NT2/D1 (cell line): ENCODE measurements around the gene PRELID3B.

ENCODE experiments used
- SUZ12 ChIP-seq: IDR thresholded peaks from 2 replicates; pipeline ENCODE4 v1.6.1; 2011; ENCODE audit not compliant: insufficient read length, insufficient read depth; ENCODE audit errors: extremely low read depth
- ZNF274 ChIP-seq: IDR thresholded peaks from 2 replicates; pipeline ENCODE4 v1.6.1; 2011; ENCODE audit warnings: mild to moderate bottlenecking, low read depth, low read length

- TF ChIP-seq SUZ12 (no peak), ZNF274 (no peak)
Observed at GRCh38 chr20:59013031-59013951, 29.3 kb downstream of the PRELID3B start.
